Activated CD4-positive, alpha-beta T cell treated with anti-CD3 and anti-CD28 coated beads, Interleukin-10, Interleukin-2, amounts not matched to agents 100 ng/mL and 50 ng/mL, durations not matched to agents 16 hours and 8 hours (primary cell): Measurements from ENCODE around the gene AQP4.

Source experiments
- DNase-seq: peaks from one replicate; pipeline ENCODE4 v3.0.0-alpha.2; 2020

AQP4 gene

GRCh38 chr18:26839609-26840008 is 25.9 kb downstream of the AQP4 start:
- no peak for DNase-seq

- DNase-seq, result no peak
Measured at GRCh38 chr18:26832302-26832701, 33.2 kb downstream of the AQP4 start.

GRCh38 chr18:26827581-26827980 is 37.9 kb downstream of the AQP4 start:
- DNase-seq, result no peak

GRCh38 chr18:26826656-26827235 is 38.8 kb downstream of the AQP4 start:
- DNase-seq, result no peak

GRCh38 chr18:26821181-26821580 is 44.3 kb downstream of the AQP4 start:
- DNase-seq, result no peak

DNA sequence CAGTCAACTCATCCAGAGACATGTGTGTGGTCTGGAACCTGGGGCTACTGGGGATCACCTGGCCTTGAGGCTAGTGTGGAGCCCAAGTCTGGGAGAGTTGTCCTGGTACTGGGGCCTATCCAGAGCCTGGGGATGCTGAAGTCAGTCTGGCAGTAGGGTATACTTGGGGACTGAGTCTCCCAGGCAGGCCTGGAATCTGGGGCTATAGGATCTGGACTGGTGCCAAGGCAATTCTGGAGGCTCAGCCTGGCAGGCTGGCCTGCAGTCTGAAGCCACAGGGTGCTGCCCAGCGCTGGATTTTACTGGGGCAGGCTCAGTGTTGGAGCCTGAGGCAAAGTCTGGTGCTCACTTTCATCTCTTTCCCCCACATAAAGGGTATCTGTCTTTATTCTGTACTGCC is 46.5 kb downstream of the AQP4 start:
- DNase-seq, result no peak

DNA sequence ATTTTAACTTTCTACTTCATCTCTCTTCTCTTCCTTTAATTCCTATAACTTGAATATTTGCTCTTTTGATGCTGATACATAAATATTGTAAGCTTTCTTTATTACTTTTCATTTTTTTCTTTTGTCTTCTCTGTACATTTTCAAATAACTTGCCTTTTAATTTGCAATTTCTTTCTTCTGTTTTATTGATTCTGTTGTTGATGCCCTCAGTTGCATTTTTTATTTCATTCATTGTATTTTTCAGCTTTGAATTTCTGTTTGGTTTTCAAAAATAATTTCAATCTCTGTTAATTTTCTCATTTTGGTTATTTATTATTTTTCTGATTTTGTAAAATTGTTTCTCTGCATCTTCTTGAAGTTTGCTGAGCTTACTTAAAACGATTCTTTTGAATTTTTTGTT is 47.0 kb downstream of the AQP4 start:
- no peak for DNase-seq

- peak; percentile 2 for DNase-seq
Measured at GRCh38 chr18:26813043-26813442, 52.5 kb downstream of the AQP4 start.

- DNase-seq, result no peak
Measured at GRCh38 chr18:26812462-26812861, 53.0 kb downstream of the AQP4 start.

DNA sequence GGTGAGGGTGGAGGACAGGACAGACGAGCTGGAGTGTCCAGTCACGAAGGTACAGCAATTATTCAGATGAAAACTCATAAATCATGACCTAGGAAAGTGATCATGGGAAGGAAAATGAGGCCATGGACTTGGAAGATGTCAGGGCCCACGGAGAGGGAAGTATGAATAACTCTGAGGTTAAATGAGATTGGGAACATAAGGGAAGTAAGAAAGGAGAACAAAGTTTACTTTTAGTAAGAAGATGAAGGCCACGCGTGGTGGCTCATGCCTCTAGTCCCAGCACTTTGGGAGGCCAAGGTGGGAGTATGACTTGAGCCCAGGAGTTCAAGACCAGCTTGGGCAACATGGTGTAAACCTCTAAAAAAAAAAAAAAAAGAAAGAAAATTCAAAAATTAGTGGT is 56.2 kb downstream of the AQP4 start:
- DNase-seq, result no peak

GRCh38 chr18:26806224-26806623 is 59.3 kb downstream of the AQP4 start:
- DNase-seq, result no peak

DNA sequence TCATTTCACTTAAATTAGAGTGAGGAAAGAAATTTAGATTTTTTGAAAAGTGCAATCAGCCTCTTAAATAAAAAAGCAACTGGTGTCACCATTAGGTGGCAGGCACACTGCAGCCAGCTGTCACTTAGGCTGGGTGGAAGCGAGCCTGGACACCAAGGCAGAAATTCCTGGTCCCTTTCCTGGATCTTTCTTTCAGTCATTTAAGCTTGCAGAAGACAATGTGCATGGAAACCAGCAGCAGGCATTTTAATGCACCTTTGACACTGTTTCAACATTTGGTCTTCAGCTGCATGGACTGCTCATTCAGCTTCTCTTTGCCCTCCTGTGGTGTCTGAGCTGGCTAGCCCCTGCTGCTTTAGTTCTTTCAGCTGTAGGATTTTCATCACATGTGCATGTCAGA is 61.0 kb downstream of the AQP4 start:
- DNase-seq, result no peak

- no peak for DNase-seq
Measured at GRCh38 chr18:26803643-26804042, 61.9 kb downstream of the AQP4 start.

DNA sequence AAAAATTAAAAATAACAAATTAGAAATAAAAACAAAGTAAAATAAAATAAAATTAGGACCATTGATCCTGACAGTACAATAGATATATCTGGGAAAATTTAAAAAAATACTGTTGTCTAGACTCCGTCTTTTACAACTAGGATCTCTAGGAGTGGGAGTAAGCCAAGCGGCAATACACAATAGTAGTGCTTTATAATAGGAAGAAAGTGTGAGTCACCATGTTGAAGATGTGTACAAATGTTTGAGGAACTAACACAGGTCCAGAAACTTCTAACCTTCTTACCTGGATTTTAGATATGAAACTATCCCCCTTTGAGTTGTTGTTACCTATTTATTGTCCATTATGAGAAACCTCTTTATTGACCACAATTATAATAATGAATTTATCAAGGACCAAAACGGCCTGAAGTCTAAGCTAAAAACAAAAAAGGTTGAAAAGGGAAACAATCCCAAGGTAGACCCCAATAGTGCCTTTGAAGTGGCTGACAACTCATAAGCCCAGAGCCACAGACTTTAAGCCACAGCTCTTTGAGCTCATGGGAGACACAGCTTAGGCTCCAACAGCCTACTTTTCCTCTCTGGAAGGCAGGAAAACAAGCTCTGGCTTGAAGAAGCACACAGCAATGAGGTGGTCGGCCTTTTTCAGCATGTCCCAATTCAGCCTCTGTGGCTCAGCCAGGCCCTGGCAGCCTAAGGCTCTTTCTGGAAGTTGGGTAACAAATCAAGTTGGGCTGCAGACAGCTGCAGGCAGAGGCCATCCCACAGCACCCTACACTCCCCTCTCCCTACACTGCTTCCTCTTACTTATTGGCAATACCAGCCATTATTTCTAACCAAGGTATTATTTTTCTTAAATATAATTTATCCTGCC is 62.9 kb downstream of the AQP4 start:
- no peak for DNase-seq
